Thyroid gland (tissue), 4 donors: ENCODE results near the gene DPP10.

ENCODE experiments used
- POLR2A ChIP-seq, 2 donors: fragments of 450-650 bp; IDR thresholded peaks; one replicate each; pipeline ENCODE4 v1.6.1; 2017; ENCODE audit warnings: antibody characterized with exemption in 2 of 2, mild to moderate bottlenecking in 2 of 2, moderate library complexity in 1 of 2
- TF ChIP-seq, protein P1 (sequence below), 6 experiments: fragments of 200-600 bp in 3 of 6; fragments of 450-650 bp in 3 of 6; sonication (generic) in 3 of 6; IDR thresholded peaks; one replicate each; pipeline ENCODE4 v1.5.1; 2016 to 2019; ENCODE audit warnings: antibody characterized with exemption in 6 of 6, mild to moderate bottlenecking in 2 of 6, inconsistent platforms in 1 of 6, moderate library complexity in 1 of 6

DNA sequence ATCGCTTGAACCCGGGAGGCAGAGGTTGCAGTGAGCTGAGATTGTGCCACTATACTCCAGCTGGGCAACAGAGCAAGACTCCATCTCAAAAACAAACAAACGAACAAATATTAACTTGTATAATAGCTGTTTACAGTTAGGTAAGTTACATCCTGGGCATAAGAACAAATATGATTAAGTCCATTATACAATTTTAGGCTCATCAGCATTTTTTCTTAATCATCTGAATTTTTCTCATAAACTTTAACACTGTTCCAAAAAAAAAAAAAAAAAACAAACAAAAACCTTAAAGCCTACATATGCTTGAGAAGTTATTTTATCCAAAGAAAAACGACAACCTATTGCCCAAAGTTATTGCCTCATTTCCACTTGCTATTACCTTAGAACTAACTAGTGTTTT is 1042.5 kb downstream of the DPP10 start:
- TF ChIP-seq, protein P1, sequence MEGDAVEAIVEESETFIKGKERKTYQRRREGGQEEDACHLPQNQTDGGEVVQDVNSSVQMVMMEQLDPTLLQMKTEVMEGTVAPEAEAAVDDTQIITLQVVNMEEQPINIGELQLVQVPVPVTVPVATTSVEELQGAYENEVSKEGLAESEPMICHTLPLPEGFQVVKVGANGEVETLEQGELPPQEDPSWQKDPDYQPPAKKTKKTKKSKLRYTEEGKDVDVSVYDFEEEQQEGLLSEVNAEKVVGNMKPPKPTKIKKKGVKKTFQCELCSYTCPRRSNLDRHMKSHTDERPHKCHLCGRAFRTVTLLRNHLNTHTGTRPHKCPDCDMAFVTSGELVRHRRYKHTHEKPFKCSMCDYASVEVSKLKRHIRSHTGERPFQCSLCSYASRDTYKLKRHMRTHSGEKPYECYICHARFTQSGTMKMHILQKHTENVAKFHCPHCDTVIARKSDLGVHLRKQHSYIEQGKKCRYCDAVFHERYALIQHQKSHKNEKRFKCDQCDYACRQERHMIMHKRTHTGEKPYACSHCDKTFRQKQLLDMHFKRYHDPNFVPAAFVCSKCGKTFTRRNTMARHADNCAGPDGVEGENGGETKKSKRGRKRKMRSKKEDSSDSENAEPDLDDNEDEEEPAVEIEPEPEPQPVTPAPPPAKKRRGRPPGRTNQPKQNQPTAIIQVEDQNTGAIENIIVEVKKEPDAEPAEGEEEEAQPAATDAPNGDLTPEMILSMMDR (IDR thresholded peaks at IDR 0.05), result no peak
- no peak for TF ChIP-seq POLR2A (IDR thresholded peaks at IDR 0.05)
